HG02610 (cell line): ENCODE data around the gene SETDB2.
"Not testable (repeated sequence)": the region's sequence is repeated elsewhere in the genome, so short reads cannot be mapped to it uniquely, and the experiment has no call there.

Source experiments
- ATAC-seq: cut with Tn5 transposase; IDR thresholded peaks from one replicate; pipeline ENCODE4 v1.9.1; 2021; ENCODE audit warnings: mild to moderate bottlenecking, moderate library complexity; ENCODE audit not compliant: unreplicated experiment

SETDB2 gene

DNA sequence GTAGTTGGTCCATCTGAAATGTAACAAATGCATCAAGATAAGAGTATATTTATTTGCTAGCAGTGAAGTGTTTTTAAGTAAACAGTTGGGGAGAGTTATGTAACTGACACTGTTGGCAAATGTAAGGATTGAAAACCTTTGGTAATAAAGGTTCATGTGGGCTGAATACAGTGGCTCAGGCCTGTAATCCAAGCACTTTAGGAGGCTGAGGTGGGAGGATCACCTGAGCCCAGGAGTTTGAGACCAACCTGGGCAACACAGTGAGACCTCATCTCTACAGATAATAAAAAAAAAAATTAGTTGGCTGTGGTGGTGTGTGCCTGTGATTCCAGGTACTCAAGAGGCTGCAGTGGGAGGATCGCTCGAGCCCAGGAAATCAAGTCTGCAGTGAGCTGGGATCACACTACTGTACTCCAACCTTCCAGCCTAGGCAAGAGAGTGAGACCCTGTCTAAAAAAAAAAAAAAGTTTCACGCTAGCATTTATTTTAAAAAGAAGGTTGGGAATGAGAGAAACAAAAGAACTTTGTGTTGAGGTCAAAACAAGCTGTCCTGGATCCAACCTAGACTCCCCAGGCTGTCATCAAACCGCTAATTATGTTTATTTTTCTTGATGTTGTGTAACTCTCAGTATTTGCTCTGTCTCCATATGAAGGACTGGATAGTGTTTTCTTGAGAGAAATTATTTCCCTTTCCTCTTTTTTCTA is 20.7 kb downstream of the SETDB2 start:
- ATAC-seq = no peak

DNA sequence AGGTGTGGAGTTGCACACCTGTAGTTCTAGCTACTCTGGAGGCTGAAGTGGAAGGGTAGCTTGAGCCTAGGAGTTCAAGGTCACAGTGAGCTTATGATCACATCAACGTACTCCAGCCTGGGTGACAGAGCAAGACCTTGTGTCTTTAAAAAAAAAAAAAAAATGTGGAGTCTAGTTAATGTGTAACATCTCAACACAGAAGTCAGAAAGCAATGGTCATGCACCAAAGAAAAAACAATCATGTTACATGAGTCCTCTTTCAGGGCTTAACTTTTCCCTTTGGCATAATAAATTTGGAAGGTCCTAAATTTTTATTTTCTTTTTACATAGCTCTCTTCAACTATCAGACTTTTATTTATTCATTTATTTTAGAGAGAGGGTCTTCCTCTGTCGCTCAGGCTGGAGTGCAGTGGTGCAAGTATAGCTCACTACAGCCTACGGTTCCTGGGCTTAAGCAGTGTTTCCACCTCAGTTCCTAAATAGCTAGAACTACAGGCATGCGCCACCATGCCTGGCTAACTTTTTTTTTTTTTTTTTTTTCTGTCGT is 22.3 kb downstream of the SETDB2 start:
- no peak for ATAC-seq

DNA sequence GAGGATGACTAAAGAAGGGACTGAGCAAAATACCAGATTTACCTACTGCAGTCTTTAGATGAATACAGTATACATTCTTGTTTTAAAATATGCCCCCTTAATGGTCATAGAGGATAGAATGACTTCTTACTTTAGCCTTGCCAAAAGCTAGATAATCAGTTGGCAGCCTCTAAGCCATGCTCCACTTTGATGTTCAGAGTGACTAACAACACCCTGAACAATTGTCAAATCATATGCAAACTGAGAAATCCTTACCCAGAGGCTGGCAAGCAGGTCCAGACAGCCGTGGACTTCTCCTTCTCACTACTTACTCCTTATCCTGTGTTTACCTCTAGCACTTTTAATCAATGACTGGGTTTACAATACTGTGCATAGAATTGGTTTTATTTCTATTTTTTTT is 28.1 kb downstream of the SETDB2 start:
- no peak for ATAC-seq

DNA sequence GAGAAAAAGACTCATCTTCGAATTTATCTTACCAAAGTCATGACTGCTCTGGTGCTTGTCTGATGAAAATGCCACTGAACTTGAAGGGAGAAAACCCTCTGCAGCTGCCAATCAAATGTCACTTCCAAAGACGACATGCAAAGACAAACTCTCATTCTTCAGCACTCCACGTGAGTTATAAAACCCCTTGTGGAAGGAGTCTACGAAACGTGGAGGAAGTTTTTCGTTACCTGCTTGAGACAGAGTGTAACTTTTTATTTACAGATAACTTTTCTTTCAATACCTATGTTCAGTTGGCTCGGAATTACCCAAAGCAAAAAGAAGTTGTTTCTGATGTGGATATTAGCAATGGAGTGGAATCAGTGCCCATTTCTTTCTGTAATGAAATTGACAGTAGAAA is 32.5 kb downstream of the SETDB2 start:
- no peak for ATAC-seq

DNA sequence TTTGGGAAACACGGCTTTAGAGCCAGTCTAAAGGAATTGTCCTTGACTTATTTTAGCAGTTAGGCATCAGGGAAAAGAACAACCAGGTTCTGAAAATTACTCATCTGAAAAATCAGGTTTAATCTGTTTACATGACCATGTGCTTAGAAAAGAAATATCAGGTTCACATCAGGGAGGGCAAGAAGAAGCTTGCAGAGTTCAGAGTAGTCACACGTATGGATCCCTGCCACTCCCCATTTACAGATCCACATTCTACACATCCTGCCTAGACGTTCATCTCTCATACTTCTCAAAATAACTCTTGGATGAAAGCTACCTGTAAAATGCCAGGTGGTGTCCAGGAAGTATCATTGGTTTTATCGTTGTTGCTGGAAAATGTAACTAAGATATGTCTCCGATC is 37.7 kb downstream of the SETDB2 start:
- ATAC-seq = no peak

DNA sequence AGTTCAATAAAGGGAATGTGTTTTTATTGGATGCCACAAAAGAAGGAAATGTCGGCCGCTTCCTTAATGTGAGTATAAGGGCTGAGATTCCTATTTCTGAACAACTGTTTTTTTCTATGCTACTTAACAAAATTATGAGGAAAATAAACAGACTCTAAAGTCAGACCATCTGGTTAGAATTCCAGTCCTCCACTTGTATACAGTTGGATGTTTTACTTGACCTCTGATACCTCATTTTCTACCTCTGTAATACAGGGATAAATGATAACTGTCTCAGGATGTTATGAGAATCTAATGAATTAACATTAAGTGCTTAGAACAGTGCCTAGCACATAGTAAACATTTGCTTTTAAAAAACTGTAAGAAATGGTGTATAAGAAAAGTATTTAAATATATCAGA is 44.5 kb downstream of the SETDB2 start:
- ATAC-seq = no peak

DNA sequence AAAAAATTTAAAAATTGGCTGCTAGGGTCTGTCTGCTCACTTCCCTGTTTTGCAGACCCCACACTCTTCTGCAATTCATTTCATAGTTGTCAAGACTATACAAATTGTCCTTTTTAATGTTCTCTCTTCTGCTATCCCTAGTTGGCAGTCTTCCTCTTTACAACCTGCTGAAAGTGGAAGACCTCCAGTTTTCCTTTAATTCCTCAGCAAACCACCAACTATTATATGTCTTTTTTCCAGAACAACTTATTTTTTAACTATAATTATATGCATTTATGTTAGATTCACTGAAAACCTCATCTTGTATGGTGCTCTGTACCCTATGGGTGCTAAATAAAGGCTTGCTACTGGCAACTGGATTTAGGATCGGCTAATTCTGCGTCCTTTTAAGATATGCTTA is 50.6 kb downstream of the SETDB2 start:
- no peak for ATAC-seq

DNA sequence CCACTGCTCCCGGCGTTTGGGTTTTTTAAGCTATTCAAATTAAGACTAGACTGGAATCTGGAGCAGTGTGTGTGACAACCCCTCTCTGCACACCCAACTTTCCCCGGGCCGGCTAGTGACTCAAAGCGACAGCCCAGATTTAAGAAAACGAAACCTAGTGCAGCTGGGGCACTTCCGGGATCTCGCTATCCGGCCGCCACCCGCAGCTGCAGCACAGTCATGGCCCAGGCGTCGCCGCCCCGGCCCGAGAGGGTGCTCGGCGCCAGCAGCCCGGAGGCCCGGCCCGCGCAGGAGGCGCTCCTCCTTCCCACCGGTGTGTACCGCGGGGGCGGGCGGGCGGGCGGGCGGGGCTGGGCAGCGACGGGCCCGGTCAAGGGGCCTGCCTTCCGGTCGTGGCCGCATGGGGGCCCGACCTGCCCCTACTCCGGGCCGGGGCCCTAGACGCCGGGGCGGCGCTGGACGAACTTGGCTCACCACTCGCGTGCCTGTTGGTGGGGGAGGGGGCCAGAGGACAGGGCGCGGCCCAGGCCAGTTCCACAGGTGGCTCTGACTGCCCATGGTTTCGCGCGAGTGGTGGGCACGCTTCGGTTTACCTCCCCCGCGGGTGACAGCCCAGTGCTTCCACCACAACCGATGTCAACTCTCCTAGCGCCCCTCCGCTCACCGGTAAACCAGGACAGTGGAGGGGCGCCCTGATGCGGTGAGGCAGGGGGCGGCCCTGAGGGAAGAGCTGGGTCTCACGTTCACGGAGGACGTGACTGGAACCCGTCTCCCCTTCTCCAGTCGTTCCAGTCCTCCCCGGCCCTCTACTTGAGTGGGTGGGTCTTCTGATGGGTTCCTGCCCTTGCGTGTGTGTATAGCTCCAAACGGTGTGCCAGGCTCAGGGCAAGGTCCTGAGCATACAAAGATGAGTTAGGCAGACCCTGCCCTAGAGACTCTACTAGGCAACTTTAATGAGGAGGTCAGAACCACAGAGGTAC is 52.0 kb downstream of the SETDB2 start, which contains the start of gene PHF11:
TSS of gene PHF11 (plus strand) at position 171 of the 980 bp plus-strand sequence. CDS start at position 220, 49 bp downstream.
- ATAC-seq = peak; percentile 92

DNA sequence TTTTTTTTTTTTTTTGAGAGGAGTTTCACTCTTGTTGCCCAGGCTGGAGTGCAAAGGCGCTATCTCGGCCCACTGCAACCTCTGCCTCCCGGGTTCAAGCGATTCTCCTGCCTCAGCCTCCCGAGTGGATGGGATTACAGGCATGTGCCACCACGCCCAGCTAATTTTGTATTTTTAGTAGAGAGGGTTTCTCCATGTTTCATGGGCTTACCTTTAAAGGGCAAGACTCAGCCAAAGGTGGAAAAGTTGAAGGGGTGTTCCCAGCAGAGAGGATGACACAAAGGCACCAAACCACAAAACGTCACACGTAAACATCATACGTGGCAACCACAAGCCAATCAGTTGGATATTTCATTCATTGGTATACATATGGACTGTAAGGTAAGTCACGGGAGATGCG is 52.8 kb downstream of the SETDB2 start:
- ATAC-seq = not testable (repeated sequence)

DNA sequence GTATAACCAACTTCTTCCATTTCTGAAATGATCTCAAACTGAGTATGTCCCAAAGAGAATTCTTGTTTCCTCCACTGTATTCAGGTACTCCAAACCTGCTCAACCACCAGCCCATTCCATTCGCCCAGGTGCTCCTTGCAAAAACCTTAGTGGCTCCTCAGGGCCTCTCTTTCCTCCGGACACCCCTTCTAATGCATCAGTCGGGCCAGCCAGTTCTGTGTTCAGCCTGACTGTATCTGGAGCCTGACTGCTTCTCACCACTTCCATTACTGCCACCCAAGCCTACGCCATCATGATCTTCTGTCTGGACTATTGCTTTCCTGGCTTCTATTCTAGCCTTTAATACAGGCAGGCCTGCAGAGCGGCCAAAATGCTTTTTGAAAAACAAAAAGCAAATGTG is 53.2 kb downstream of the SETDB2 start:
- ATAC-seq = no peak

DNA sequence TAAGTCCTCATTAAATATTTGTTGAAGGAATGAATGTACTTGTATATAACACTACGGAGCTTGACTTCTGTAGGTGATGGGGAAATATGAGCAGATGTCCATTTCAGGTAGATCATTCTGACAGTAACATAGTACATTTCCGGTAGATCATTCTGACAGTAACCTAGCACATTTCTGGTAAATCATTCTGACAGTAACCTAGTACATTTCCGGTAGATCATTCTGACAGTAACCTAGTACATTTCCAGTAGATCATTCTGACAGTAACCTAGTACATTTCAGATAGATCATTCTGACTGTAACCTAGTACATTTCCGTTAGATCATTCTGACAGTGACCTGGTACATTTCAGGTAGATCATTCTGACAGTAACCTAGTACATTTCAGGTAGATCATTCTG is 54.1 kb downstream of the SETDB2 start:
- no peak for ATAC-seq

DNA sequence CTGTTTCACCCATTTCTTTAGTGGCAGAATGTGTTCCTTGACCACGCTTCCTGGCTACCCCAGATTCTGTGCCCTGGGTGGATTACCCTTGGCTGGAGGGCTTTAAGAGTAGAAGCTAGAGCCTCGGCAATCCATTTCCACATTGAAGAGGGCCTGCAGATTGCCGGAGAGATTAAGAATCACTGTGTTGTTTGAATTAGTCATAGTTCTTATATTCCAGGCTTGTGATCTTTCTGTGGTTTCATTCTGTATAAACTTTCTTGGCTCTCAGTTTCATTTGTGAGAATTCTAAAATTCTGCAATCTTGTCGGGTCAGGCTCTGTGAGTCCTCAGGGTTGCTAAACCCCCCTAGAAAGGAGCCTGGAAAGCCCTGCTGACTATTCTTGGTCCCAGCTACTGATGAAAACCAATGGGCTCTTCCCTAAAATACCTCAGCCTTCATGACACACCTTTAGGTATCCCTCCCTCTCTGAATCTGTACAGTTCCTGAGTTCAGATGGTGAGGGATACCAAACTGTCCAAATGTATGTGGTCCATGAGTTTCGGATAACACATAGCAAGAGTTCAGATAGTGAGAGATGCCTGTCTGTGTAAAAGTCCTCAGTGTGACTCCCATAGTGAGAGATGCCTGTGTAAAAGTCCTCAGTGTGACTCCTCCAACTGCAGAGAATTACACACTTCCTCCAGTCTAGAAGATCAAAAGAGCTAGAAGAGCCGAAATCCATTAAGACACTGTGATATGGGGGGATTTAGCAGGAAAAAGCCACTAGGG is 56.0 kb downstream of the SETDB2 start:
- ATAC-seq = no peak

DNA sequence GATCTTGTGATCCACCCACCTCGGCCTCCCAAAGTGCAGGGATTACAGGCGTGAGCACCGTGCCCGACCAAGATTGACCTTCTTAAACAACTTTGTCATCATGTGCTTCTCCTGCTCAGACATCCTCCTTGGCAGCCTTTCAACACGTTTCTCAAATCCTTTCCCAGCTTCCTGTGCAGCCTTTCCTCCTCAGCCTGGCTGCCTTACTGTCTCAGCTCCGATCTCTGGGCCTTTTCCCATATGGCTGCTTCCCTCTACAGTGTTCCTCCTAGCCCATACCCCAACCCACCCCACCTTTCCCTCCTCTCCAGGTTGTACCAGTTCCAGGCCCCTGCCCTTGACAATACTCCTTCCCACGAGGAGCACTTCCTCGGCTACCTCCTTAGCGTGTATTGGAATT is 58.9 kb downstream of the SETDB2 start:
- no peak for ATAC-seq

DNA sequence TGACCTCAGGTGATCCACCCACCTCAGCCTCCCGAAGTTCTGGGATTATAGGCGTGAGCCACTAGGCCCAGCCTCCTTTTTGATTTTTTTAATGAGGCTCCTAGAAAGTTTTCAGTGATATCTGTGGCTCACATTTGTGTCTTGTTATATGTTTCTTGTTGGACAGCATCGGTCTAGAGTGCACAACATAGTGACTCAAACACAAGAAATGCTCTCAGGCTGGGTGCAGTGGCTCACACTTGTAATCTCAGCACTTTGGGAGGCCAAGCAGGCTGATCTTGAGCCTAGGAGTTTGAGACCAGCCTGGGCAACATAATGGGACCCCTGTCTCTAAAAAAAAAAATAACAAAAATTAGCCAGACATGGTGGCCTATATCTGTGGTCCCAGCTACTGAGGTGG is 59.9 kb downstream of the SETDB2 start:
- no peak for ATAC-seq

DNA sequence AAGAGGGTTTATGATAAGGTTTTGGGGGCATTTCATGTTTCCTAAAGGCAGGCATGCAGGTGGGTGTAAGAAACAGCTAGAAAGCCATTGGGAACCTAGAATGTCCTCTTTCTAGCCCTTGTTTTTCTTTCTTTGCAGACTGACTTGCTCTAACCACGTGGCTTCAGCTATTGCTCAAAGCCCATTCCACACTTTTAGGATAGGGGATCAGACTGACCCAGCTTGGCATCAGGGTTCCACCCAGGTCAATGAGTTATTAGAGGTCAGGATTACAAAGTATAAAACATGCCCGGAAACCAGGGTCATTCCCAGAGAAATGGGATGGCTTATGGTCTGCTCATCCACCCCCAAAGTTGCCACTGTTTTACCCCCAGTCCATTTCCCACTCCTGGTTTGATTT is 68.5 kb downstream of the SETDB2 start:
- no peak for ATAC-seq

DNA sequence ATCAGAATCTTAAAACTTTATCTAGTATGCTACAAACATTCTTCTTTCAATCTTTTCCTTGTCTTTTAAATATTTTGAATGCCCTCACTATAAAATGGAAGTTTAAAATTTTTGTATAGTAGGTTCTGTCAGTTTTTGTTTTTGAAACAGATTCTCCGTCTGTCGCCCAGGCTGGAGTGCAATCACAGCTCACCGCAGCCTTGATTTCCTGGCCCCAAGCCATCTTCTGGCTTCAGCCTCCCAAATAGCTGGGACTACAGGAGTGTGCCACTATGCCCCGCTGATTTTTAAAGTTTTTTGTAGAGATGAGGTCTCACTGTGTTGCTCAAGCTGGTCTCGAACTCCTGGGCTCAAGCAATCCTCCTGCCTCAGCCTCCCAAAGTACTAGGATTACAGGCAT is 72.4 kb downstream of the SETDB2 start:
- no peak for ATAC-seq

DNA sequence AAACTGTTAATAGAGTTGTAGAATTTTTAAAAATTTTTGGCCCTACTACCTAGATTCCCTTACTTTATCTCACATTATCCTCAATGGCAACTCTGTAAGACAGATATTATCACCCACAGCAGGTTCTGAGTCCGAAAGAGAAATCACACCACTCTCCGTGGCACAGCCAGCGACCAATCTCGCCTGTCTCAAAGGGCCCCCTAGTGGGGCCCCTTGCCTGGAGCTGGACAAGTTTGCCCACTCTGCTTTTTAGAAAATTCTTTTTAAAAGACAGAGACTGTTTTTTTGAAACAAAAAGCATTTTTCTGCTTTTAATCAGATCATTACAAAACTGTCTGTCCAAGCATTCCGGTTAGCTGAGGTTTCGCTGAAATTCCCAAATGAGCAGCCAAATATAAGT is 73.4 kb downstream of the SETDB2 start:
- ATAC-seq = no peak

DNA sequence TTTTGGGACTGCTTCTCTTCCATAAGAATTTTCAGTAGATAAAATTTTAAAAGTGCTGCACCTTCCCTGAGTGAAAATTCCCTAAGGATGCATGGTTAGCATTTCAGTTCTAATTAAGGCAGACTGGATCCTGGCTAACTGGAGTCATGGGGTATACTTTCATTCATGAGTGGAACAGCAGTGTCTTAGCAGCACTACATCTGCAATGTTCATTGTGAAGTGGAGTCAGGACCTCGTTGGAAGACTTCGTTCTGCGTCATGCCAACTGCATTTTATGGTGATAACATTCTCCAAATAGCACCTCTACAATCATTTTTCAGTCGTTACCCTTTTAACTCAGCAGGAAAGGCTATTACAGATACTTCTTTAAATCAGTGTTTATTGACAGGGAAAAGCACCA is 77.2 kb downstream of the SETDB2 start:
- no peak for ATAC-seq

DNA sequence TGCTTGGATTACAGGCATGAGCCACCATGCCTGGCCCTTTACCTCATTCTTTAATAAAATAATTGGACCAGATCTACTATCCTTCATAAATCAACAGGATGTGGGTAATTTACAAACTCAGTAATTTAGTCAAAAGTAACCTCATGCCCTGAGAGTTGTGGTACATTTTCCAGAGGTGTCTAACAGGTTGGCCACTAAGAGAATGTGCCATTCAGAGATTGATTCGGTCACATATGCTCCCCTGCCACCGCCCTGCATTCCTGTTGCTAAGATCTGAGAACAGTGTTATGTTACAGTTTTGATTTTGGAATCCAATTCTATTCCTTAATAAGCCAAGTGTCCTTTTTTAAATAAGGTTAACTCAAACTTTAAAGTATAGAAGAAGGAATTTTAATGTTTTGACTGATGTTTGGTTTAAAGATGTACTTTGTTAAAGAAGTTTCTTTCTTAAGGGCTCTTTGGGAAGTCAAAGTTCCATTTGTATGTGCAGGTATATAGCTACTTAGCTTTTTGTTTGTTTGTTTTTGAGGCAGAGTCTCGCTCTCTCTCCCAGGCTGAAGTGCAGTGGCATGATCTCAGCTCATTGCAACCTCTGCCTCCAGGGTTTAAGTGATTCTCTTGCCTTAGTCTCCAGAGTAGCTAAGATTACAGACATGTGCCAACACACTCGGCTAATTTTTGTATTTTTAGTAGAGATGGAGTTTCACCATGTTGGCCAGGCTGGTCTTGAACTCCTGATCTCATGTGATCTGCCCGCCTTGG is 80.8 kb downstream of the SETDB2 start:
- ATAC-seq = no peak

DNA sequence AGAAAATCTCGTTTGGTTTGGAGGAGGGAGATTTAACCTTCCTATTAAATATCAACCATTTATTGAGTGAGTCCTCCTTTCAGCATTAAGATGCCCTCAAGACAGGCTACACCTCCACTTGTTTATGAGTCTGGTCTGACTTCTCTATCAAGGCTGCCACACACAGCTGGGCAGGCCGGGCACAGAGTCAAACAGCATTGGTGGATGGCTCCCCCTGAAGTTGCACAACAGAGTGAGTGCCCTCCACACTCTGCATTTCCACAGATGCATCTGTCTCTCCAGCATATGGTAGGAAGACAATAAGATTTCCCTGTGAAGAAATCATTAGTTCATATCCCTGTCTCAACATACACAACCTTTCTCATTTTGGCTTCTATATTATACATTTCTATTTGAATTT is 83.0 kb downstream of the SETDB2 start:
- no peak for ATAC-seq
